GM19468 (cell line): ENCODE results near the gene KRT78.

Source experiments
- ATAC-seq: cut with Tn5 transposase; IDR thresholded peaks from one replicate; pipeline ENCODE4 v1.9.1; 2021; ENCODE audit warnings: mild to moderate bottlenecking, moderate library complexity, moderate number of reproducible peaks; ENCODE audit not compliant: unreplicated experiment; ENCODE audit errors: extremely low read depth

The KRT78 gene

DNA sequence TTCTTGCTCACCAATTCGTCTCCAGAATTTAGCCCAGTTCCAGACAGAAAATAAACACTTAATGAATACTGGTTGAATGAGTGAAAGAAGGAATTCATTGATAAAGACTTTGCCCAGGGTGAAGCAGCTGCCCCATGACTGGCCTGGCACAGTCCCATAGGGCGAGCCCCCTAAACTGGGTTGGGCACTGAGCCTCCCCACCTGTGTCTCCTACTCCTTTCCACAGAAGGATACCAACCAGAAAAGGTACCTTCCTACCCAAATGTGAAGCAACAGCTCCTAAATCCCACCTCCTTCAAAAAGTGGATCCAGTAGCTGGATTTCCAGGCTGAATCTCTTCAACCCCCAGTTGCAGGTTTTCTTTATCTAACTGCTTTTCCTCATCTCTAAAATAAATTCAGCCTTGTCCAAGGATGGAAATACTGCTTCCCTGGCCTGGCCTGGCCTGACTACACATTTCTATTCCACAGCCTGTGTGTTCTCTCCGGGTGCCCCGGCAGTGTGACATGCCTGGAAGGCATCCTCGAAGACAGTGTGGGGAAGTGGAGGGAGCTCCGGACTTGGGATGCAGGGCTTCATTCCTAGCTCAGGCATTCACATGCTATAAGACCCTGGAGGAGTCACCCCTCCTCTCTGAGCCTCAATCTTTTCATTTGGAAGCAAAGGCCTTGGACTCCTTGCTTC lies 60.5 kb downstream of the KRT78 start:
- no peak for ATAC-seq
